ENCODE data around the gene CIDEA. TPM values are rescaled to one million over a fixed set of nuclear protein-coding genes. Genes with fewer than 3 reads are reported as not detected.

Gene CIDEA
- total RNA-seq, 1 experiment from 2014 or later, result not detected

DNA sequence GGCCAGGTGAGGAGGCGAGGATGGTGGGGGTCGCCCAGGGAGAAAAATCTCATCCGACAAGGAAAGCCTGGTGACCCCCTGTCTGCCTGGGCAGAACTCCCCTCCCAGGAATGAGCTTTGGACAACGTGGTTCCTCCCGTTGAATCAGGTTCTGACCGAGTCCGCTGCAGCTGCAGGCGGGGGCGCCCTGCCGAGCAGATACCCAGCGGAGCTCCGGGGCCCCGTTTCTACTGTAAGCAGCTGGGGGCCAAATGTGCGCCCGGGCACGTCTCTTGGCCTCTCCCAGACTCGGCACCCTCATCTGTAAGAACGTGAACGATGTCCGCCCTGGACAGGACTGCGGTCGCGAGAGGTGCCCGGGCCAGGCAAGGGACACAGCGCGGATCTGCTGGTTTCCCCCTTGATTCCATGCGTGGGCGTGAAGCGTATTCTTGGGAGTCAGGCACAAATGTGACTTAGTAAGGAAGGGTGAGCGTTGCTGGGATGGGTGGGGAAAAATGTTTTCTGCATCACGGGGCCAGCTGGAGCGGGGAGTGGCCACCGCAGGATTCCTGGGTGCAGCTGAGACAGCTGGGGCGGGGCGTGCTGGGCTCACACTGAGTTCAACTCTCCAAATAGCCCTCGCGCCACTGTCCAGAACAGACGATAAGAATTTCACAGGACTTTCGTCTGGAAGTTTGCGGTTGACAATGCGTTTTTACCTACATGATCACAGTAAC is 33.7 kb downstream of the CIDEA start:
- H3K27ac ChIP-seq, result peak overlapping the region; percentile 86
- H3K9me3 ChIP-seq (replicated peaks), result no peaks in the 10 kb centered on the region
- H3K36me3 ChIP-seq, result no peaks in the 10 kb centered on the region
- H3K4me1 ChIP-seq (replicated peaks), result peaks cover 22% of the 10 kb centered on the region
- peak overlapping the region; percentile 32 for H3K4me3 ChIP-seq
- H3K27me3 ChIP-seq (replicated peaks), result no peaks in the 10 kb centered on the region
- DNase-seq (ENCODE audit: low read depth in 1 of 2, low spot score in 2 of 2), result peak; percentile 69 to 87

- no peak for DNase-seq (ENCODE audit: low read depth in 1 of 2, low spot score in 2 of 2)
- Histone ChIP-seq H3K4me1 (replicated peaks) (peaks cover 18% of the 10 kb centered on the region), H3K36me3 (no peaks in the 10 kb centered on the region), H3K9me3 (replicated peaks) (no peaks in the 10 kb centered on the region), H3K4me3 (peak overlapping the region; percentile 32), H3K27me3 (replicated peaks) (no peaks in the 10 kb centered on the region), H3K27ac (peak overlapping the region; percentile 86)
Measured at GRCh38 chr18:12288403-12288755, 34.2 kb downstream of the CIDEA start.

GRCh38 chr18:12290086-12290485 is 35.9 kb downstream of the CIDEA start:
- no peak overlapping the region for H3K27ac ChIP-seq
- H3K4me1 ChIP-seq (replicated peaks), result peaks cover 18% of the 10 kb centered on the region
- H3K4me3 ChIP-seq, result no peak overlapping the region
- H3K9me3 ChIP-seq (replicated peaks), result no peaks in the 10 kb centered on the region
- no peaks in the 10 kb centered on the region for H3K27me3 ChIP-seq (replicated peaks)
- DNase-seq (ENCODE audit: low read depth in 1 of 2, low spot score in 2 of 2), result no peak
- H3K36me3 ChIP-seq, result no peaks in the 10 kb centered on the region

GRCh38 chr18:12291161-12291560 is 37.0 kb downstream of the CIDEA start:
- H3K27ac ChIP-seq, result no peak overlapping the region
- H3K9me3 ChIP-seq (replicated peaks), result no peaks in the 10 kb centered on the region
- H3K4me3 ChIP-seq, result no peak overlapping the region
- H3K27me3 ChIP-seq (replicated peaks), result no peaks in the 10 kb centered on the region
- DNase-seq (ENCODE audit: low read depth in 1 of 2, low spot score in 2 of 2), result no peak
- no peaks in the 10 kb centered on the region for H3K36me3 ChIP-seq
- peaks cover 26% of the 10 kb centered on the region for H3K4me1 ChIP-seq (replicated peaks)

GRCh38 chr18:12291690-12292089 is 37.5 kb downstream of the CIDEA start:
- Histone ChIP-seq H3K27ac (no peak overlapping the region), H3K9me3 (replicated peaks) (no peaks in the 10 kb centered on the region), H3K4me1 (replicated peaks) (peaks cover 31% of the 10 kb centered on the region)

GRCh38 chr18:12293831-12294230 is 39.7 kb downstream of the CIDEA start:
- H3K4me3 ChIP-seq, result no peak overlapping the region
- no peaks in the 10 kb centered on the region for H3K9me3 ChIP-seq (replicated peaks)
- H3K36me3 ChIP-seq, result no peaks in the 10 kb centered on the region
- no peak overlapping the region for H3K27ac ChIP-seq
- peaks cover 17% of the 10 kb centered on the region for H3K4me1 ChIP-seq (replicated peaks)
- DNase-seq (ENCODE audit: low read depth in 1 of 2, low spot score in 2 of 2), result no peak
- H3K27me3 ChIP-seq (replicated peaks), result no peaks in the 10 kb centered on the region

More at GRCh38 chr18:12291690-12292089, 37.5 kb downstream of the CIDEA start:
- Histone ChIP-seq H3K36me3 (no peaks in the 10 kb centered on the region), H3K4me3 (no peak overlapping the region), H3K27me3 (replicated peaks) (no peaks in the 10 kb centered on the region)
- no peak for DNase-seq (ENCODE audit: low read depth in 1 of 2, low spot score in 2 of 2)

- Histone ChIP-seq H3K4me3 (no peak overlapping the region), H3K27ac (peak overlapping the region; percentile 44), H3K4me1 (replicated peaks) (peaks cover 17% of the 10 kb centered on the region), H3K9me3 (replicated peaks) (no peaks in the 10 kb centered on the region), H3K27me3 (replicated peaks) (no peaks in the 10 kb centered on the region), H3K36me3 (no peaks in the 10 kb centered on the region)
- DNase-seq (ENCODE audit: low read depth in 1 of 2, low spot score in 2 of 2), result no peak
Measured at GRCh38 chr18:12295389-12296086, 41.4 kb downstream of the CIDEA start.

DNA sequence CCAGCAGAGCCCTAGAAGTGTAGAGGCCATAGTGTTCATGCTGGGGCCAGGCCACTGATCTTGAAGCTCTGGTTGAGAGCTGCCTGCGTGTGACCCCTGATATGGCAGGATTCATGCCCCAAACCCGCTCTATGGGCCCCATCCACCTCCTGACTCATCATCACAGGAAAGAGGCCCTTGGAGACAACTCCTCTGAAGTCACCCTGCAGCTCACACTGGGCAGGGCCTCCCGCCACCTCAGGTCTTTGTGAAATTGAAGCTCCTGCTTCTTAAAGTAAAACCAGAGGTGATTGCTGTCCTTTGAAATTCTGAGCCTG is 41.9 kb downstream of the CIDEA start:
- Histone ChIP-seq H3K27ac (peak overlapping the region; percentile 44), H3K27me3 (replicated peaks) (no peaks in the 10 kb centered on the region), H3K4me1 (replicated peaks) (peaks cover 17% of the 10 kb centered on the region), H3K9me3 (replicated peaks) (no peaks in the 10 kb centered on the region), H3K36me3 (no peaks in the 10 kb centered on the region), H3K4me3 (no peak overlapping the region)
- DNase-seq (ENCODE audit: low read depth in 1 of 2, low spot score in 2 of 2), result no peak

DNA sequence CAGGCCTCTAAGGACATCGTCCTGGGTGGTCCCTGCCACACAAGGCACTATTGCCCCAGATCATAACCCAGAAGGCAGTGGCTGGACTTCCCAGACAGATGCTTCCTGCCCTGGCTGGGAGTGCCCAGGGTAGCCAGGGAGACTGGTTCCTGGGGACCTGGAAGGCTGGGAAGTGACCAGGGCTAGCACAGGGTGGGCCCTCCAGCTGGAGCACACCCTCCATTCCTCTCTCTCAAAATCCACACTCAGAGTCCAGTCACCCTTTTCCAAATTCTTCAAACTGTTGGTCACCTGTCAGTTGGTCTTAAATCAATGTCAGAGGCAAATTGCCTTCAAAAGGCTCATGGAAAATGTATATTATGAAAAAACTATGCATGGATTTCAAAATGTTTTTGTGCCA is 42.3 kb downstream of the CIDEA start:
- H3K9me3 ChIP-seq (replicated peaks), result no peaks in the 10 kb centered on the region
- no peak overlapping the region for H3K4me3 ChIP-seq
- no peaks in the 10 kb centered on the region for H3K27me3 ChIP-seq (replicated peaks)
- peak overlapping the region; percentile 44 for H3K27ac ChIP-seq
- DNase-seq (ENCODE audit: low read depth in 1 of 2, low spot score in 2 of 2), result no peak
- H3K4me1 ChIP-seq (replicated peaks), result peaks cover 17% of the 10 kb centered on the region
- no peaks in the 10 kb centered on the region for H3K36me3 ChIP-seq

DNA sequence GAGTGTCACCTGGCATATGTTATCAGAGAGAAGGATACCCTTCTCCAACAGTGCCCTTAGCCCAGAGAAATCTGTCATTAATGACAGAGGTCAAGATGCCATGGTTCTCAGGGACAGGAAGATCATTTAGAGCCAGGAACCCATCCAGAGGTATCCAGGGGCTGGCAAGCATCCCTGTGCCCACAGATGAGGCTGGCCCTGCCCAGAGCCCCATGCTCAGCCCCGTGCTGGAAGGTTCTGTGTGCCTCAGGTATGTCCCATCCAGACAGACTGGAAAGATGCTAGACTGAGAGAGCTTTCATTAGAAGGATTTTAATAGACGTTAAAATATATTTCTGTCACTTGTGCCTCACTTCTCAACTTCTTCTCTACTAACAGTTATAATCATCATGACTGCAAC is 45.7 kb downstream of the CIDEA start:
- H3K4me3 ChIP-seq, result no peak overlapping the region
- no peaks in the 10 kb centered on the region for H3K27me3 ChIP-seq (replicated peaks)
- no peak overlapping the region for H3K27ac ChIP-seq
- DNase-seq (ENCODE audit: low read depth in 1 of 2, low spot score in 2 of 2), result no peak
- peaks cover 17% of the 10 kb centered on the region for H3K4me1 ChIP-seq (replicated peaks)
- H3K9me3 ChIP-seq (replicated peaks), result no peaks in the 10 kb centered on the region
- H3K36me3 ChIP-seq, result no peaks in the 10 kb centered on the region

DNA sequence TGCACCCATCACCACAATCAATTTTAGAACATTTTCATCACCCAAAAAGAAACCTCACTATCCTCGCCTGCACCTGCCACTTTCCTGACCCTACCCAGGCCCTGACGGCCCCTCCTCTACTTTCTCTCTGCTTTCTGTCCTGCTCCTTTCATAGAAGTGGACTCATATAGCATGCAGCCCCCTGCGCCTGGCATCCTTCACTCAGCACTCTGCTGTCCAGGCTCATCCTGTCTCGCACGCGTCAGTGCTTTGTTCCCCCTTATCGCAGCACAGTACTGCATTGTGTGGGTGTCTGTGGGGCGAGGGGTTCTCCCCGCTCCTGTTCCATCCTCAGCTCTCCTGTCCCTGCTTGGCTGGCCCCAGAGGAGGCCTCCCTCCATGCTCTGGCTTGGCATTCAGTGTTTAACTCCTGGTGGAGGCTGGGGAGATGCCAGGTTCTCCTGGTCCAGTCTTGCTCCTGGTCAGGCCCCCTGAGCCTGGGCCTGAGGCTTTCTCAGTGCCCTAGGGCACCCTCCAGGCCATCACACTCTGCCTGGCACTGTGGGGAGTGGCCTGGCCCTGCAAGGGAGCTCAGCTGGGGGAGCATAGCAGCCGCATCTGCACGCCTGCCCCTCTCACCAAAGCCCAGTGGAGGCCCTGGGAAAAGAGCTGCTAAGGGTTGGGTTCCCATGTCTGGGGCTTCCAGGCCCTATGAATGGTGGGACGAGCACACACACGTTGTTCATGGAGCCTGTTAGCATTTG is 47.3 kb downstream of the CIDEA start:
- H3K36me3 ChIP-seq, result no peaks in the 10 kb centered on the region
- H3K27ac ChIP-seq, result no peak overlapping the region
- no peaks in the 10 kb centered on the region for H3K27me3 ChIP-seq (replicated peaks)
- DNase-seq (ENCODE audit: low read depth in 1 of 2, low spot score in 2 of 2), result no peak
- no peak overlapping the region for H3K4me3 ChIP-seq
- no peaks in the 10 kb centered on the region for H3K9me3 ChIP-seq (replicated peaks)
- H3K4me1 ChIP-seq (replicated peaks), result peaks cover 11% of the 10 kb centered on the region

DNA sequence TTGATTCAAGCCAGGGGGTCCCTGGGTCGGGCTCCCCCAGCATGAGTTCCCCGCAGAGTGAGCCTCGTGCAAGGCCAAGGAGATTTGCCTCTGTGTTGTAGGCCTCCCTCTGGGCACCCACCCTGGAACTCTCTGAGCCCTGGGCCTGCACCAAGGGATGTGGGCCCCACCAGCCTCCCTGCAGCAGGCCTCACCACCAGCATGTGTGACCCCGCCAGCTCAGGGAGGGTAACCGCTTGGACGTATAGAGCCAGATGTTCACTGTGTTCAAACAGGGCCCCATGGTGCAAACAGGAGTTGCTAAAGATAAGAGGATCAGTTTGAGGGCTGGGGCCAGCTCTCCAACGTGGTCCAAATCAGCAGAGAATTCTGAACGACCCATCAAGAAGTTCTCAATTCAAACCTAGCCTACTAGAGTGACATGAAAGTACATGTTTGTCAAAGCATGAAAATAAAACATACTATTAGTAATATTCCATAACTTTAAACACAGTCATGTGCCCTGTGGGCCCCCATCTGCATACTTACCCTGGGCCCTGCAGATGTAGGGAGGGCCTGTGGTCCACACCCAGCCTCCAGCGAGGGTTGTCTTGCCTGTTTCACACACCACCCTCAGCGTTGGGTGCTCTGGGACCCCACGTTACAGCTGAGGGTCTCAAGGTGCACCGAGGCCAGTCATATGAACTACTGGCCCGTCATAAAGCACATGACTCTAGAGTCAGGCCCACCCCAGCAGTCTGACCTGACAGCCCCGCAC is 48.4 kb downstream of the CIDEA start:
- peaks cover 15% of the 10 kb centered on the region for H3K4me1 ChIP-seq (replicated peaks)
- DNase-seq (ENCODE audit: low read depth in 1 of 2, low spot score in 2 of 2), result no peak
- H3K27ac ChIP-seq, result no peak overlapping the region
- H3K27me3 ChIP-seq (replicated peaks), result no peaks in the 10 kb centered on the region
- H3K36me3 ChIP-seq, result no peaks in the 10 kb centered on the region
- H3K4me3 ChIP-seq, result no peak overlapping the region
- no peaks in the 10 kb centered on the region for H3K9me3 ChIP-seq (replicated peaks)

- no peak for DNase-seq (ENCODE audit: low read depth in 1 of 2, low spot score in 2 of 2)
- Histone ChIP-seq H3K36me3 (peaks cover 15% of the 10 kb centered on the region), H3K9me3 (replicated peaks) (peaks cover 4% of the 10 kb centered on the region; the same call in 1 of the 2 replicates), H3K4me1 (replicated peaks) (peaks cover 15% of the 10 kb centered on the region), H3K4me3 (no peak overlapping the region), H3K27ac (no peak overlapping the region), H3K27me3 (replicated peaks) (no peaks in the 10 kb centered on the region)
Measured at GRCh38 chr18:12304351-12305210, 50.4 kb downstream of the CIDEA start.
